Cardiac muscle cell (in vitro differentiated cells and primary cell): ENCODE measurements around the gene CDKN2A. TPM values are rescaled to one million over a fixed set of nuclear protein-coding genes. Genes with fewer than 3 reads are reported as not detected.
"Not testable (repeated sequence)": the region's sequence is repeated elsewhere in the genome, so short reads cannot be mapped to it uniquely, and the experiment has no call there.

ENCODE experiments used
- DNase-seq, 2 donors: peaks; one replicate each; pipeline versions ENCODE4 v3.0.0 to v3.0.0-alpha.2; 2010 to 2017; ENCODE audit warnings: low read depth in 1 of 2, low spot score in 1 of 2
- H3K27ac ChIP-seq: fragments of 200-600 bp; sonication (generic); 2 replicates; pipeline ENCODE4 v1.5.1; 2016
- H3K27me3 ChIP-seq: fragments of 200-600 bp; sonication (generic); 2 replicates; pipeline ENCODE4 v1.6.0; 2016; ENCODE audit warnings: control low read depth
- H3K36me3 ChIP-seq: fragments of 200-600 bp; sonication (generic); 2 replicates; pipeline ENCODE4 v1.5.1; 2016; ENCODE audit warnings: control low read depth
- H3K4me1 ChIP-seq: fragments of 200-600 bp; sonication (generic); 2 replicates; pipeline ENCODE4 v1.8.1; 2017; ENCODE audit warnings: low read depth, mild to moderate bottlenecking, mixed run types
- H3K4me3 ChIP-seq: fragments of 200-600 bp; sonication (generic); 2 replicates; pipeline ENCODE4 v1.5.1; 2016; ENCODE audit warnings: mild to moderate bottlenecking
- H3K9me3 ChIP-seq: fragments of 200-600 bp; sonication (generic); 2 replicates; pipeline ENCODE4 v1.5.1; 2017; ENCODE audit warnings: low read depth, mild to moderate bottlenecking, control low read depth
- polyA plus RNA-seq: library from polyadenylated mRNA; unstranded; fragments of >200 nt; fragmentation: Nextera tagmentation; extraction: Ambion mirVana; gene quantifications from 2 replicates; pipeline ENCODE4 v1.2.1, GENCODE V29; 2016
- total RNA-seq: library from RNA; depleted of rRNA; stranded (reverse); fragments of >200 nt; gene quantifications from 2 replicates; pipeline ENCODE4 v1.2.3, GENCODE V29; 2016
- TF ChIP-seq, protein P1 (sequence below): IDR thresholded peaks from 2 replicates; pipeline ENCODE4 v1.5.1; 2012; ENCODE audit warnings: low read depth, mild to moderate bottlenecking, low read length

Gene CDKN2A
- total and polyA plus RNA-seq, 2 experiments from 2014 or later: 0.27 TPM; not detected in 1

DNA sequence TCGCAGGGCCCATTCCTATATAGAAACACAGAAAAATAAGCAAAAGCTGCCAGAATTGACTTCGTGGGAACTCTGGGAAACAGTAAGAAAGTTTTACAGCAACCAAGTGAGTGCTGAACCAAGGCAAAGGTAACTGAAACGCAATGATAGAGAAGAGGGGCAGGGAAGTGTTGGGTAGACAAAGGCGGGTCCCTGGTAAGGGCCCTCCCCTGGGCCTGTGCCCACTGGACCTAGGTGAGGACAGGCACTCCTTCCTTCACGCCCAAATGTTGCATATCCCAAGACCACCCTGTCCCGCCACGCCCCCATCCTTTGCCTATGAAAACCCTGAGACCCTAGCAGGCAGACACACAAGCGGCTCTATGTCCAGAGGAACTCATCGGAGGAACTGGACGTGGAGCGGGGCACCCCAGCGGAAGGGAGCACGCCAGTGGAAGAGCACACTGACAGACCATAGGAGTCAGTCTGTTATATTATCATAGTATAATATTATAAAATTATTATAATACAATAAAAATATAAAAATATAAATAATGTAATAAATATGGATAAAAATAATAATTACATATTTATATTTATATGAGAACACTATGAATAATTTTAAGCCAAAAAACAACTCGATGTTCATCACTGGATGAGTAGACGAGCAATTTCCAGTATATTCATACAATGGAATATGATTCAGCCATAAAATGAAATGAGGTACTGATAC is 27.9 kb downstream of the CDKN2A start:
- DNase-seq: no peak
- Histone ChIP-seq H3K4me1 (no peaks in the 10 kb centered on the region), H3K27ac (no peak overlapping the region), H3K27me3 (peaks cover 99% of the 10 kb centered on the region), H3K4me3 (no peak overlapping the region), H3K9me3 (no peaks in the 10 kb centered on the region), H3K36me3 (no peaks in the 10 kb centered on the region)
- TF ChIP-seq, protein P1, sequence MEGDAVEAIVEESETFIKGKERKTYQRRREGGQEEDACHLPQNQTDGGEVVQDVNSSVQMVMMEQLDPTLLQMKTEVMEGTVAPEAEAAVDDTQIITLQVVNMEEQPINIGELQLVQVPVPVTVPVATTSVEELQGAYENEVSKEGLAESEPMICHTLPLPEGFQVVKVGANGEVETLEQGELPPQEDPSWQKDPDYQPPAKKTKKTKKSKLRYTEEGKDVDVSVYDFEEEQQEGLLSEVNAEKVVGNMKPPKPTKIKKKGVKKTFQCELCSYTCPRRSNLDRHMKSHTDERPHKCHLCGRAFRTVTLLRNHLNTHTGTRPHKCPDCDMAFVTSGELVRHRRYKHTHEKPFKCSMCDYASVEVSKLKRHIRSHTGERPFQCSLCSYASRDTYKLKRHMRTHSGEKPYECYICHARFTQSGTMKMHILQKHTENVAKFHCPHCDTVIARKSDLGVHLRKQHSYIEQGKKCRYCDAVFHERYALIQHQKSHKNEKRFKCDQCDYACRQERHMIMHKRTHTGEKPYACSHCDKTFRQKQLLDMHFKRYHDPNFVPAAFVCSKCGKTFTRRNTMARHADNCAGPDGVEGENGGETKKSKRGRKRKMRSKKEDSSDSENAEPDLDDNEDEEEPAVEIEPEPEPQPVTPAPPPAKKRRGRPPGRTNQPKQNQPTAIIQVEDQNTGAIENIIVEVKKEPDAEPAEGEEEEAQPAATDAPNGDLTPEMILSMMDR: no peak

DNA sequence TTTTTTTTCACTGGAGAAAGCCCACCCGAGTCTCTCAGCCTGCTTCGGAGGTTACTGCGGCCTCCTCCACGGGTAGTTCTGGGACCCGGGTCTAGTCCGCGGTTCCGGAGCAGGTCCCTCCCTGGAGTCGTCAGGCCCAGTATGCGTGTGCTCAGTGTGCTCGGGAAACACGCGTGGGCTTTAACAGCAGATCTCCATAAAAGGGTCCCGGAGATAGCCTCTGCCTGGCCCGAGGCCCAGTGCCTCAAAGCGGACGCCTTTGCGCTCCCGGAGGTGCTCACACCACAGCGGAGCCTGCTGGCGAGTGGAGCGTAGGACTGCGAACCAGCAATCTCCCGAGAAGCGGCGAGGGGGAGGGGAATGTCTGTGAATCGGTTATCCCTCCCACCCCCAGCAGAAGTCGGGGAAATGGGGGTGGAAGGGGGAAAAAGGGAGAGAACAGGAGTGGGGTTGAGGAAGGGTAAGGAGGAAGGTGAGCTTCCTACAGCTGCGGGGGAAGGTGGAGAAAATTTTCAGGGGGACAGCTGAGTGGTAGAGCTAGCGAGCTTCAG is 28.7 kb downstream of the CDKN2A start:
- Histone ChIP-seq H3K9me3 (no peaks in the 10 kb centered on the region), H3K36me3 (no peaks in the 10 kb centered on the region), H3K27ac (no peak overlapping the region), H3K4me1 (no peaks in the 10 kb centered on the region), H3K27me3 (peaks cover 94% of the 10 kb centered on the region), H3K4me3 (peak overlapping the region; percentile 13)
- TF ChIP-seq, protein P1: peak; percentile 83
- DNase-seq: peak; percentile 79 to 82

DNA sequence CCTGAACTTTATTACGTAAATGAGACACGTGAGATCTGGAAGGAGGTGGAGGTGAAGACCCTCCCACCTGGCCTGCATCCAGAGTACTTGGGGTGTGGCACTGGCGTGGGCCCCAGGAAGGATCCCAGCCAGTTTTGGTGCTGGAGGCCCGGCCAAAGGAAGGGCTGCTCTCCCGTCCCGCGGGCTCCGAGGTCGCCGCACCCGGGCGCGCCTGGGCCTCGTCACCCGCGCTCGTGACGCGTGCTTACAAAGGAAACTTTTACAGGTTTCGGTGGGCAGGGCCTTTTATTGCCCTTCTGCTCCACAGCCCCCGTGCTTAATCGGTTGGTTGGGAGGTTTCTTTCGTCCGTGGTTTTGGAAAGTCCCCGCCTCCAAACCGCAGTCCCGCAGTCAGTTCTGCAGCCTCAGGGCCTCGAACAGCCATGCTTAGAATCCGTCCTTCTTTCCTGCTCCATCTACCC is 29.2 kb downstream of the CDKN2A start:
- Histone ChIP-seq H3K36me3 (no peaks in the 10 kb centered on the region), H3K27ac (no peak overlapping the region), H3K4me3 (peak overlapping the region; percentile 13), H3K9me3 (no peaks in the 10 kb centered on the region), H3K4me1 (no peaks in the 10 kb centered on the region), H3K27me3 (peaks cover 89% of the 10 kb centered on the region)
- TF ChIP-seq, protein P1: no peak
- peak in 1 of 2 donors; percentile 80 for DNase-seq

DNA sequence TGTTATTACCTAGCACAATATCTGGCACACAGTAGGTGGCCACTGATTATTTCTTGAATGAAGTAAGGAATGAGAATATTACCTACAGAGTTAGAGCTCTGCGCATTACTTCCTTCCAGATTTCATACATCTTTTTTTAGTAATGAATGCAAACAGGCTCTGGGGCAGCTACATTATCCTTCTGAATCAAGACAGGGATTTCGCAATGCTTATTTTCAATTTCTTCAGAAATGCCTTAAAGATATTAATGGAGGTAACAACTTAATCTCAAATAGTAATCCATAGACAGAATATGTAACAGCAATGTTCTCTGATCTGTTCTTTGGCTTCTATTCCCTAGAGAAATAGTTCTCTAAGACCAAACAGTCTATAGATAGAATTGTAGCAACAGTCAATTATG is 32.6 kb downstream of the CDKN2A start:
- Histone ChIP-seq H3K4me3 (no peak overlapping the region), H3K27ac (no peak overlapping the region), H3K9me3 (no peaks in the 10 kb centered on the region), H3K4me1 (no peaks in the 10 kb centered on the region), H3K36me3 (no peaks in the 10 kb centered on the region), H3K27me3 (peaks cover 55% of the 10 kb centered on the region)
- TF ChIP-seq, protein P1: no peak
- no peak for DNase-seq

DNA sequence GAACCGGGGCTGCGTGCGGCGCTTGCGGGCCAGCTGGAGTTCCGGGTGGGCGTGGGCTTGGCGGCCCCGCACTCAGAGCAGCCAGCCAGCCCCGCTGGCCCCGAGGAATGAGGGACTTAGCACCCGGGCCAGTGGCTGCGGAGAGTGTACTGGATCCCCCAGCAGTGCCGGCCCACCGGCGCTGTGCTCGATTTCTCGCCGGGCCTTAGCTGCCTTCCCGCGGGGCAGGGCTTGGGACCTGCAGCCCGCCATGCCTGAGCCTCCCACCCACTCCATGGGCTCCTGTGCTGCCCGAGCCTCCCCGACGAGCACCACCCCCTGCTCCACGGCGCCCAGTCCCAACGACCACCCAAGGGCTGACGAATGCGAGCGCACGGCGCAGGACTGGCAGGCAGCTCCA is 34.9 kb downstream of the CDKN2A start:
- not testable (repeated sequence) for DNase-seq, H3K36me3 ChIP-seq, H3K27ac ChIP-seq, H3K4me3 ChIP-seq, H3K4me1 ChIP-seq, H3K9me3 ChIP-seq
- H3K27me3 ChIP-seq: peaks cover 35% of the 10 kb centered on the region

DNA sequence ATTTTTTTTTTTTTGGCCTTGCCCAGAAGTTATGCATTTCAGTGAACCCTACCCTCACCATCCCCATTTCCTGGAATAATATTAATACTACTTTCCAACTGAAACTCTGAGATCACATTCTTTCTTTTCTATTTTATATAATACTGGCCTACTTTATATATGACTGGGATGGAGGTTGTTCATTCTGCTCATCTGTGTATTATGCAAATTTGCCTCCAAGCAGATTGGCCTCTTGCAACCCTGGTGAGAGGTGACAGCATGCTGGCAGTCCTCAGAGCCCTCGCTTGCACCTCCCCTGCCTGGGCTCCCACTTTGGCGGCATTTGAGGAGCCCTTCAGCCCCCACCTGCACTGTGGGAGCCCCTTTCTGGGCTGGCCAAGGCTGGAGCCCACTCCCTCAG is 35.4 kb downstream of the CDKN2A start:
- Histone ChIP-seq H3K36me3 (no peaks in the 10 kb centered on the region), H3K4me1 (no peaks in the 10 kb centered on the region), H3K9me3 (no peaks in the 10 kb centered on the region), H3K4me3 (no peak overlapping the region), H3K27me3 (peaks cover 31% of the 10 kb centered on the region), H3K27ac (no peak overlapping the region)
- TF ChIP-seq, protein P1: no peak
- no peak for DNase-seq
